ENCODE data around the gene SWI5. TPM values are rescaled to one million over a fixed set of nuclear protein-coding genes. Genes with fewer than 3 reads are reported as not detected.

SWI5 gene
- total RNA-seq, 1 donor from 2014 or later: 13.9 TPM

GRCh38 chr9:128321343-128321742 lies 45.3 kb downstream of the SWI5 start:
- no peak for DNase-seq

GRCh38 chr9:128321879-128322403 lies 45.9 kb downstream of the SWI5 start:
- no peak for DNase-seq

DNA sequence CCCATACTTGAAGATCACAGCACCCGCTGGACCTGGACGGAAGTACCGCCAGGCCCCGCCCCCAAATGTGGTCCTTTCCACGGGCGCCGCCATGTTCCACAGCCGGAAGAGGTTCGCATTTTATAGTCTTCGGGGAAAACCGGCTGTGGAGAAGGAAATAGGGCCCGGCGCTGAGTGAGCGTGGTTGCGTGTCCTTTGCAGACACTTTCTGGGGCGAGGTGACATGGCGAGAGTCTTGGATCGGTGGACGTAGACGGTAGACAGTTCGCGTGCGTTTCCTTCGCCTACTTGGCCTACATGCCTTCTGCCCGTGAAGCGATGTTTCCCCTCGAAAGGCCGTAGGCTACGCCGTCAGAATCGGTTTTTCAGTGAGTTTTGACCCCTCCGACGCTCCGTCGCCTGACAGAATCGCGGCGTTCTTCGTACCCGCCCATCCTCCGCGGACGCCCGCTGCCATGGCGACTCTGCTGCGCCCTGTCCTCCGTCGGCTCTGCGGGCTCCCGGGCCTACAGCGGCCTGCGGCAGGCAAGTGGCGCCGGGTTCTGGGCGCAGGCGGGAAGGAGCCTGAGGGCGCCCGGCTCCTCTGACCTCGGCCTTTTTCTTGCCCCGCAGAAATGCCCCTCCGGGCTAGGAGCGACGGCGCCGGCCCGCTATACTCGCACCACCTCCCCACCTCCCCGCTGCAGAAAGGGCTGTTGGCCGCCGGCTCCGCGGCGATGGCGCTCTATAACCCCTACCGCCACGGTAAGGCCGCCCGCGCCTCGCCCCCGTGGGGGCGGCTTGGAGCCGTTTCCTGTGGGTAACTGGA lies 46.5 kb downstream of the SWI5 start, which contains the start of the genes COQ4 and TRUB2:
COQ4 (plus strand) TSS at position 436 of the 808 bp plus-strand sequence; CDS start at position 456, 20 bp downstream.
TRUB2 (minus strand) TSS at position 44 of the 808 bp plus-strand sequence; CDS start at position 5, 39 bp downstream.
- DNase-seq: peak; percentile 97

GRCh38 chr9:128323212-128323730 lies 47.2 kb downstream of the SWI5 start:
- no peak for DNase-seq

DNA sequence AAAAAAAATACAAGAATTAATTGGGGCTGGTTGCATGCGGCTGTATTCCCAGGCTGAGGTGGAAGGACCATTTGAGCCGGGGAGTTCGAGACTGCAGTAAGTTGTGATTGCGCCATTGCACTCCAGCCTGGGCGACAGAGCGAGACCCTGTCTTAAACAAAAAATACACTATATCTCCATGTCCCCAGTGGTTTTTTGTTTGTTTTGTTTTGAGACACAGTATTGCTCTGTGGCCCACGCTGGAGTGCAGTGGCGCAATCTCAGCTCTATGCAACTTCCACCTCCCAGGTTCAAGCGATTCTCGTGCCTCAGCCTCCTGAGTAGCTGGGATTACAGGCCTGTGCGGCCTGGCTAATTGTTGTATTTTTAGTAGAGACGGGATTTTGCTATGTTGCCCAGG lies 47.7 kb downstream of the SWI5 start:
- DNase-seq: no peak

GRCh38 chr9:128324401-128324800 lies 48.3 kb downstream of the SWI5 start:
- no peak for DNase-seq

- no peak for DNase-seq
These were observed 49.6 kb downstream of the SWI5 start for GRCh38 chr9:128325629-128326028.

DNA sequence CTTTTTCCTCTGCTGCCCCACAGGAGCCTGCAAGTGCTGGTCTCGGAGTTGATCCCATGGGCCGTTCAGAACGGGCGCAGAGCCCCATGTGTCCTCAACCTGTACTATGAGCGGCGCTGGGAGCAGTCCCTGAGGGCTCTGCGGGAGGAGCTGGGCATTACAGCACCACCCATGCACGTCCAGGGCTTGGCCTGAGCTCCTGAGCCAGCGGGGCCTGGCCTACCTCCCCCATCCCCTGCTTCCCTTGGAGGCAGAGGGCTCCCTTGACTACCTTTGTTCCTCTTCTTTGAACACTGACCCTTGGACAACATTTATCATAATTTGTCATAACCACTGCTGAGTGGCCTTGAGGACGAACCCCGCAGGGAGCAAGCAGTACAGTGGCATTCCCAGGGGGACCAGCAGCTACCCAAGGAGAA lies 57.4 kb downstream of the SWI5 start:
- DNase-seq: no peak

- DNase-seq: peak; percentile 51
These were observed 59.1 kb downstream of the SWI5 start for GRCh38 chr9:128335161-128335560.

DNA sequence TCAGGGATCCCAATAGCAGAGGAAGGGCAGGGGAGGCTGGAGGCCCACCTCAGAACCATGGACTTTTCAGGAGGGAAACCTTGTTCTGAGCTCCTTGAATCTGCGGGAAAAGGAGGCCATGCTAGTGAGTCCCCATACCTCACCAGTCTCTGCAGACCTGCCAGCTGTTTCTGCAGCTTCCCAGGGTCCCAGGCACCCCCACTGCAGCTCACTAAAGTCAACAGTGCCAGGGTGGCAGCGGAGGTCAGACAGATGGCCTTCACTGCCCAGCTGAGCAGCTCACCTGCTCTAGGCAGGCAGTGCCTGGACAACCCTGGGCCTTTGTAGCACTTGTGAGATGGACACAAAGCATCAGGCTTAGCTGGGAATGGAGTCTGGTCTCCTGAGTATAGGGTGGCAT lies 59.8 kb downstream of the SWI5 start:
- no peak for DNase-seq

GRCh38 chr9:128337936-128338335 lies 61.9 kb downstream of the SWI5 start:
- DNase-seq: no peak

Small RNAs within 50 kb of the gene (small RNA-seq; reads per million reads assigned to genes)
- gene MIR199B (ENCODE audit: low replicate concordance) (1,675 reads per million, percentile 99 among the genes with 10 or more reads in this experiment), gene MIR3154 (ENCODE audit: low replicate concordance) (not detected)

Other genes starting within 250 kb of the SWI5 start
- 4.7 TPM for gene NAIF1, start 209.0 kb upstream of the SWI5 start, total RNA-seq
- gene SLC25A25, start 208.0 kb upstream of the SWI5 start, total RNA-seq: 27.9 TPM
- gene PTGES2, start 148.5 kb upstream of the SWI5 start, total RNA-seq: 25.8 TPM
- gene LCN2, start 126.8 kb upstream of the SWI5 start, total RNA-seq: 14.6 TPM
- 18.4 TPM for gene BBLN, start 116.0 kb upstream of the SWI5 start, total RNA-seq
- 24.4 TPM for gene CIZ1, start 84.7 kb upstream of the SWI5 start, total RNA-seq
- 58.4 TPM for gene DNM1, start 72.9 kb upstream of the SWI5 start, total RNA-seq
- 131 TPM for gene GOLGA2, start 269 bp upstream of the SWI5 start, total RNA-seq
- gene TRUB2, start 46.2 kb downstream of the SWI5 start, total RNA-seq: 12.8 TPM
- 18.2 TPM for gene COQ4, start 46.6 kb downstream of the SWI5 start, total RNA-seq
- 17.7 TPM for gene SLC27A4, start 64.3 kb downstream of the SWI5 start, total RNA-seq
- 18.9 TPM for gene URM1, start 95.1 kb downstream of the SWI5 start, total RNA-seq
- 54.4 TPM for gene CERCAM, start 144.6 kb downstream of the SWI5 start, total RNA-seq
- gene ODF2, start 179.7 kb downstream of the SWI5 start, total RNA-seq: 23.0 TPM
- gene GLE1, start 228.4 kb downstream of the SWI5 start, total RNA-seq: 15.7 TPM

Measured in skin of body (tissue), 3 donors.